Left cardiac atrium (tissue), 4 donors: ENCODE data around the gene JUNB. TPM values are rescaled to one million over a fixed set of nuclear protein-coding genes. Genes with fewer than 3 reads are reported as not detected.

Source experiments
- ATAC-seq, 2 donors: fragments of 200-7000 bp; cut with Tn5 transposase; one replicate each; pipeline ENCODE4 v1.9.1; 2020; ENCODE audit warnings: mild to moderate bottlenecking in 2 of 2, moderate library complexity in 2 of 2
- DNase-seq: peaks from one replicate; pipeline ENCODE4 v3.0.0-alpha.2; 2020
- intact Hi-C, 2 donors: fragments of 100-400 bp; cut with DNase I; formaldehyde crosslinking; loops; one replicate each; pipeline versions ENCODE4 v1.14.1 to v1.15.1; 2022 to 2023
- total RNA-seq, 2 donors: library from RNA; stranded (reverse); fragmentation: NEBNext Ultra II Directional; extraction: Animal tissue kit (Norgen Biotek cat#: 25700); gene quantifications; one replicate each; pipeline ENCODE4 v1.2.1, GENCODE V29; 2021
- donor health status: DM: no; HTN: yes; CAD: no.
- donor health status: DM: no; HTN: yes; CAD: no; lungs with severe emphysema.
- donor health status: DM: yes; HTN: yes; CAD: no.
- donor health status: Dilated cardiomyopathy.

The JUNB gene
- total RNA-seq, 2 donors from 2014 or later: 46.6 to 216 TPM

GRCh38 chr19:12786141-12786870 lies 5.0 kb upstream of the JUNB start:
- intact Hi-C loops: no loop called here
- ATAC-seq: no peak
- peak; percentile 72 for DNase-seq

- ATAC-seq: no peak
- DNase-seq: no peak
- intact Hi-C loops: no loop called here
These were observed 4.3 kb upstream of the JUNB start for GRCh38 chr19:12786952-12787351.

GRCh38 chr19:12787458-12787857 lies 3.8 kb upstream of the JUNB start:
- DNase-seq: no peak
- no peak for ATAC-seq
- intact Hi-C loops: no loop called here

- DNase-seq (no peak), ATAC-seq (no peak)
- intact Hi-C loops: no loop called here
These were observed 3.1 kb upstream of the JUNB start for GRCh38 chr19:12788042-12788681.

- intact Hi-C loops: no loop called here
- ATAC-seq (no peak), DNase-seq (peak; percentile 92)
These were observed 2.6 kb upstream of the JUNB start for GRCh38 chr19:12788682-12789097.

GRCh38 chr19:12789098-12789903 lies 2.0 kb upstream of the JUNB start:
- intact Hi-C loops: no loop called here
- ATAC-seq (no peak), DNase-seq (no peak)

GRCh38 chr19:12789904-12790619 lies 1.2 kb upstream of the JUNB start:
- intact Hi-C loops: no loop called here
- ATAC-seq (peak; percentile 48 to 50), DNase-seq (peak; percentile 98)

GRCh38 chr19:12790628-12791344 lies 500 bp upstream of the JUNB start:
- DNase-seq (no peak), ATAC-seq (no peak)
- intact Hi-C loops: no loop called here

GRCh38 chr19:12792051-12792852 lies 966 bp downstream of the JUNB start:
- intact Hi-C loops: loop anchor here in 1 of 2 donors (2.0 kb wide), 1 partner anchor 15 kb away; no protein-coding TSS in a partner anchor
- DNase-seq (peak; percentile 78), ATAC-seq (no peak)

GRCh38 chr19:12792853-12793289 lies 1.6 kb downstream of the JUNB start:
- intact Hi-C loops: loop anchor here in 1 of 2 donors (2.0 kb wide), 1 partner anchor 16 kb away; no protein-coding TSS in a partner anchor
- no peak for ATAC-seq
- no peak for DNase-seq

GRCh38 chr19:12793290-12794195 lies 2.3 kb downstream of the JUNB start:
- intact Hi-C loops: loop anchor here in 1 of 2 donors (2.0 kb wide), 1 partner anchor 17 kb away; no protein-coding TSS in a partner anchor
- DNase-seq (peak; percentile 94), ATAC-seq (peak; percentile 39 to 43)

- DNase-seq (no peak), ATAC-seq (no peak)
These were observed 3.1 kb downstream of the JUNB start for GRCh38 chr19:12794196-12794941.

GRCh38 chr19:12794971-12795381 lies 3.7 kb downstream of the JUNB start:
- no peak for DNase-seq
- ATAC-seq: no peak
- intact Hi-C loops: no loop called here

More at GRCh38 chr19:12794196-12794941, 3.1 kb downstream of the JUNB start:
- intact Hi-C loops: no loop called here

GRCh38 chr19:12796146-12797071 lies 5.1 kb downstream of the JUNB start:
- ATAC-seq: peak in 1 of 2 donors; percentile 4
- intact Hi-C loops: loop anchor here in 1 of 2 donors (1.0 kb wide), 1 partner anchor 19 kb away; no protein-coding TSS in a partner anchor

GRCh38 chr19:12797141-12797587 lies 5.9 kb downstream of the JUNB start:
- intact Hi-C loops: no loop called here
- ATAC-seq: no peak
- DNase-seq: no peak

More at GRCh38 chr19:12796146-12797071, 5.1 kb downstream of the JUNB start:
- peak; percentile 83 for DNase-seq
